Measurements from ENCODE around the gene PFKFB3.
"Not testable (repeated sequence)": the region's sequence is repeated elsewhere in the genome, so short reads cannot be mapped to it uniquely, and the experiment has no call there.

Gene PFKFB3

DNA sequence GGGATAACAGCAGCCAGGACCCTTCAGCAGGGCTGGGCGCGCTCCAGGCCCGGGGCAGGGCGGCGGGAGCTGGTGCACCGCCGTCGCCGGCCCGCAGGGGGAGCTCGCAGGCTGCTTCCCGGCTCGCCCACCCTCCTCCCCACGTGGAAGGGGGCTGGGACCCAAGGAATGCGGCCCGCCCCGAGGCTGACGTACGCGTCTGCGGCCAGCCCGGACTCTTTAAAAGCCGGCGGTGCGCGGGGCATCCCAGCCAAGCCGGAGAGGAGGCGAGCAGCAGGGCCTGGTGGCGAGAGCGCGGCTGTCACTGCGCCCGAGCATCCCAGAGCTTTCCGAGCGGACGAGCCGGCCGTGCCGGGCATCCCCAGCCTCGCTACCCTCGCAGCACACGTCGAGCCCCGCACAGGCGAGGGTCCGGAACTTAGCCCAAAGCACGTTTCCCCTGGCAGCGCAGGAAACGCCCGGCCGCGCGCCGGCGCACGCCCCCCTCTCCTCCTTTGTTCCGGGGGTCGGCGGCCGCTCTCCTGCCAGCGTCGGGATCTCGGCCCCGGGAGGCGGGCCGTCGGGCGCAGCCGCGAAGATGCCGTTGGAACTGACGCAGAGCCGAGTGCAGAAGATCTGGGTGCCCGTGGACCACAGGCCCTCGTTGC lies at the start of gene PFKFB3:
PFKFB3 (plus strand) TSS at position 249 of the 647 bp plus-strand sequence; CDS start at position 578, 329 bp downstream.
- DNase-seq, result peak; percentile 97

GRCh38 chr10:6153845-6154244 lies 48.9 kb upstream of the PFKFB3 start:
- DNase-seq, result no peak

GRCh38 chr10:6154566-6154965 lies 48.2 kb upstream of the PFKFB3 start:
- no peak for DNase-seq

GRCh38 chr10:6158276-6158675 lies 44.5 kb upstream of the PFKFB3 start:
- no peak for DNase-seq

DNA sequence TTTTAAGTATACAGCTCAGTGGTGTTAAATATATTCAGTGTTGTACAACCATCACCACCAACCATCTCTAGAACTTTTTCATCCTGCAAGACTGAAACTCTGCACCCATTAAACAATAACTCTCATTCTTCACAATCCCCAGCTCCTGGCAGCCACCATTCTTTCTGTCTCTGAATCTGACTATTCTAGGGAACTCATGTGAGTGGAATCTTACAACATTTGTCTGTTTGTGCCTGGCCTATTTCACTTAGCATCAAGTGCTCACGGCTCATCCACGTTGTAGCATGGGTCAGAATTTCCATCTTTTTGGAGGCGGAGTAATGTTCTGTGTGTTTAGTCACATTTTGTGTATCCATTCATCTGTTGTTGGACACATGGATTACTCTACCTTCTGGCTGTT lies 40.8 kb upstream of the PFKFB3 start:
- DNase-seq, result peak; percentile 44

GRCh38 chr10:6162589-6163356 lies 40.0 kb upstream of the PFKFB3 start:
- DNase-seq, result no peak

- DNase-seq, result peak; percentile 87
Observed at GRCh38 chr10:6163364-6164270, 39.1 kb upstream of the PFKFB3 start.

- no peak for DNase-seq
Observed at GRCh38 chr10:6164271-6165095, 38.2 kb upstream of the PFKFB3 start.

GRCh38 chr10:6165221-6165725 lies 37.5 kb upstream of the PFKFB3 start:
- DNase-seq, result no peak

DNA sequence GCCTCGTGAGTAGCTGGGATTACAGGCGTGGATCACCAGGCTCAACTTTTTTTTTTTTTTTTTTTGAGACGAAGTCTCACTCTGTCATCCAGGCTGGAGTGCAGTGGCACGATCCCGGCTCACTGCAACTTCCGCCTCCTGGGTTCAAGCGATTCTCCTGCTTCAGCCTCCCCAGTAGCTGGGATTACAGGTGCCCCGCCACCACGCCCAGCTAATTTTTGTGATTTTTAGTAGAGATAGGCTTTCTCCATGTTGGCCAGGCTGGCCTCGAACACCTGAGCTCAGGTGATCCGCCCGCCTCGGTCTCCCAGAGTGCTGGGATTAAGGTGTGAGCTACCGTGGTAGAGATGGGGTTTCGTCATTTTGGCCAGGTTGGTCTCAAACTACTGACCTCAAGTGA lies 36.8 kb upstream of the PFKFB3 start:
- not testable (repeated sequence) for DNase-seq

- no peak for DNase-seq
Observed at GRCh38 chr10:6167456-6167855, 35.3 kb upstream of the PFKFB3 start.

- no peak for DNase-seq
Observed at GRCh38 chr10:6168084-6168483, 34.6 kb upstream of the PFKFB3 start.

DNA sequence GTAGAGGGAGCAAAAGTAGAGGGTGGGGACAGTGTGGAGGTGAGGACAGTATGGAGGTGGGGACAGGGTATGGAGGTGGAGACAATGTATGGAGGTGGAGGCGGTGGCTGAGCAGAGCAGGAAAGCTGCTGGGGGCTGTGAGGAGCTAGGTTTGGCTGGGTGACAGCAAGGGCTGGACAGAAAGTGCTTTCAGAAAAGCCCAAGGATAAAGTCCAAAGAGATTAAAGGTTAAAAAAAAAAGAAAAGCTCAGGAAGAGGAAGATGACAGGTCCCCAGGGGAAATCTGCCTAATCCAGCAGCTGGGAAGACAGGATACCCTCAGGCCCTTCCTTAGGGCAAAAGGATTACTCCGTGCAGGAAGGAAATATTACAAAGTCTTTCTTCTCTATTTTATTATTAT lies 32.1 kb upstream of the PFKFB3 start:
- no peak for DNase-seq

- DNase-seq, result peak; percentile 67
Observed at GRCh38 chr10:6171881-6172695, 30.6 kb upstream of the PFKFB3 start.

DNA sequence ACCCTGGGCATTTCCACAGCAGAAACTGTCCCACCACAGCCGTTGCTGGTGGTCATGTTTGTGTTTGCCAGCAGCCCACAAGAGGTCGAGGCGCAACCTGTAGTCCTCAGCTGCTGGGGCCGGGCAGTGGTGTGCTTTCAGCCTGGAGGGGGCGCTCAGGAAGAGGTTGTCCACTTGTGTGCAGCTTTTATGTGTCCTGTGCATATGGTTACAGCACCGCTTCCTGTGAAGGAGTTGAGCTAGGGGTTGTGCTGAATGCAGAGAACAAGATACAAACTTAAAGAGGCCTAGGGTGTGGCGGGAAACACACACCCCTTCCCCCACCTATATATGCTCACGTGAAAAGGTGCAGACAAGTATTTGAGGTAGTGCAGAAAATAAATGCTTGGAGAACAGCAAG lies 29.5 kb upstream of the PFKFB3 start:
- no peak for DNase-seq

GRCh38 chr10:6174201-6174874 lies 28.4 kb upstream of the PFKFB3 start:
- peak; percentile 55 for DNase-seq

GRCh38 chr10:6175329-6176055 lies 27.2 kb upstream of the PFKFB3 start:
- DNase-seq, result peak; percentile 18

DNA sequence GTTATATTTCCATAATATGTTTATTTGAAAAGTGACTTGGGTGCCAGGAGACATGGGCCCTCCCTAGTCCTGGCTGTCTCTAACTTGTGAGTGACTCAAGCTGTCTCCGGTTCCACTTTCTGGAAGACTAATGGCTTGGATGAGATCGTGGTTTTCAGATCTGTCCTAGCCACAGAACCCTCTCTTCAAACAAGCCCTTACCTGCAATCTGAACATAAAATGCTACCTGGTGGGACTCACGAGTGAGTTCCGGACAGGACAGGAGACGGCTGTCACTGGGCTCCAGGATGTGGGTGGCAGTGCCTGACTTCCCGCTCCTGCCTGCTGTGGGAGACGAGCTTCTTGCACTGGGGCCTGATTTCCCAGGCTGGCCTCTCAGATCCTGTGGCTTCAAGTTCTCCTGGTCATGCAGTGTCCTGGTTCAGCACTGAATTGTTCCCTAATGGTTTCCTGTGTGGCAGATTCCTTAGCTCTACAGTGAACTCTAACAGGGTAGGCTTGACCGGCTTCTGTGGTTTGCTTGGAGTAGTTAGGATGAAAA lies 26.0 kb upstream of the PFKFB3 start:
- DNase-seq, result no peak

DNA sequence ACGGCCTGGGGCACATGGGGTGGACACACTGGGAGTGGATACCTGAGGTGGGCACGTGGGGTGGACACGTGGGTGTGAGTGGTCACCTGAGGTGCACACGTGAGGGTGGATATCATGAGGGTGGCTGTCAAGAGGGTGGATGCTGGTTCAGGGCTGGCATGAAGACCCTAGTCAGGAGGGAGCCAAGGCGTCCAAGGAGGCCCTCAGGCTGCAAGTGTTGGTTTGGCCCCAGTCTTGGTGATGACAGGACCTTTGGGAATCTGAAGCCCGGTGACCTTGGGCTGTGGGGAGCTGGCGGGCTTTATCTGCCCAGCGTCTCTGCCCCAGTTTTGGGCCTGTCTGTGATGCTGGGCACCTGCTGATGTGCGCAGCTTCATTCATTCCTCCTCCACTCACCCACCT lies 24.9 kb upstream of the PFKFB3 start:
- DNase-seq, result no peak

DNA sequence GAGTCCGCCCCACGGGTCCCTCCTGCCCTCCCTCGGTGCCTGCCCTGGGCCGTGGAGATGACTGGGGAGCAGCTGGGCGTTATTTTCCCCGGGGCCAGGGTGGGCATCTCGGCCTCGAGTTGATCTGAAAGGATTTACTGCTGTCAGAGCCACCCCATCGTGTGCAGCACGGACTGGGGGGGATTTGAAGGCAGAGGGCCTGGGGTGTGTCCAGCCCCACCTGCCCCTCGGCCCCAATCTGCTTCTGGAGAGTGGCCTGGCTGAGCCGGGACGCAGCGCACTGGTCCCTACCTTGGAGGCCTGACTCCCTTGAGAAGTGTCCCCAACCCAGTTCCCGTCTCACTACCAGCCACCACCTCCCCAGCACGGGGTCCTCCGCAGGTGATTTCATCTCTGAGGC lies 24.2 kb upstream of the PFKFB3 start:
- DNase-seq, result no peak

All from midbrain (tissue), 1 donor.